Fibroblast of skin of right biceps (primary cell): Measurements from ENCODE around the gene UGT1A7.
"Not testable (repeated sequence)": the region's sequence is repeated elsewhere in the genome, so short reads cannot be mapped to it uniquely, and the experiment has no call there.

Experiments
- DNase-seq: peaks from one replicate; pipeline ENCODE4 v3.0.0-alpha.2; 2013

UGT1A7 gene

DNA sequence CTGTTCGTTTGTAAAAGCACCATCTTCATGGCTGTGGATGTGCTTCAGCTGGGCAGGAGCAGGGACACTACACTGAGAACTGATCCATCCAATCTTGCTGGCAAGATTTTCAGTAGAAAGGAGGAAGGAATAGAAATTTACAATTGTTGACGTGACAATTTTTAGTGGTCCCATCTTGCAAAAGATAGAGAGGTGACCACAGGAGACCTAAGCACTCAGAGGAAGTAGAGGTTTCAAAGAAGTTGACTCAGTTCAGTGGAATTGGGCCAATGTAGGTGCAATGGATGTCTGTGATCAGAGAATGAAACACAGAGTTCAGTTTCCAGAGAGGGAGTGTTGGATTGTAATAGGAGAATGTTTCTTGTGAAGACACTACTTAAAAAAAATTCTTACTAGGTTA lies 32.4 kb downstream of the UGT1A7 start:
- DNase-seq, result no peak

DNA sequence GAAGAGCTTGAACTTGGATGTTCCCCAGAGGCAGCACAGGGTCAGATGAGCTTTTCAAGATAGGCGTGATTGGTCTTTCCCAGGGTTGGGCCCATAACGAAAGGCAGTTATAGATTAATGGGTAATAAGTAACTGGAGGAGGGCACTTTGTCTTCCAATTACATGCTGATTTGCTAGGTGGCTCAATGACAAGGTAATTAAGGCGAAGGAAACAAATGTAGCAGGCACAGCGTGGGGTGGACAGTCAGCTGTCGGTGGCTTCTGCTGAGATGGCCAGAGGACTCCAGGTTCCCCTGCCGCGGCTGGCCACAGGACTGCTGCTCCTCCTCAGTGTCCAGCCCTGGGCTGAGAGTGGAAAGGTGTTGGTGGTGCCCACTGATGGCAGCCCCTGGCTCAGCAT lies 36.9 kb downstream of the UGT1A7 start, which contains the start of gene UGT1A4:
Gene UGT1A4, plus strand, starts transcription at position 185 of the 400 bp plus-strand sequence. Its CDS starts 85 bp downstream, at position 270.
- no peak for DNase-seq

DNA sequence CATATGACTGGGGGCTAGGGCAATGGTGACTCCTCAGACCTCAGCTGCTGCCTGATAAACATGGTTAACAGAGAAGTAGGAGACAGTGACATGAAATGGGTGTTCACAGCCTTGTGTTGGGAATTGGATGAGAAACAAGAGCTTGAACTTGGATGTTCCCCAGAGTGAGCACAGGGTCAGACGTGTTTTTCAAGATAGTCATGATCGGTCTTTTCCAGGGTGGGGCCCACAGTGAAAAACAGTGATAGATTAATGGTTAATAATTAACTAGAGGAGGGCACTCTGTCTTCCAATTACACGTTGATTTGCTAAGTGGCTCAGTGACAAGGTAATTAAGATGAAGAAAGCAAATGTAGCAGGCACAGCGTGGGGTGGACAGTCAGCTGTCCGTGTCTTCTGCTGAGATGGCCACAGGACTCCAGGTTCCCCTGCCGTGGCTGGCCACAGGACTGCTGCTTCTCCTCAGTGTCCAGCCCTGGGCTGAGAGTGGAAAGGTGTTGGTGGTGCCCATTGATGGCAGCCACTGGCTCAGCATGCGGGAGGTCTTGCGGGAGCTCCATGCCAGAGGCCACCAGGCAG lies 47.1 kb downstream of the UGT1A7 start, which contains the start of gene UGT1A3:
Gene UGT1A3, plus strand, starts transcription at position 320 of the 579 bp plus-strand sequence. Its CDS starts 85 bp downstream, at position 405.
- DNase-seq, result no peak

DNA sequence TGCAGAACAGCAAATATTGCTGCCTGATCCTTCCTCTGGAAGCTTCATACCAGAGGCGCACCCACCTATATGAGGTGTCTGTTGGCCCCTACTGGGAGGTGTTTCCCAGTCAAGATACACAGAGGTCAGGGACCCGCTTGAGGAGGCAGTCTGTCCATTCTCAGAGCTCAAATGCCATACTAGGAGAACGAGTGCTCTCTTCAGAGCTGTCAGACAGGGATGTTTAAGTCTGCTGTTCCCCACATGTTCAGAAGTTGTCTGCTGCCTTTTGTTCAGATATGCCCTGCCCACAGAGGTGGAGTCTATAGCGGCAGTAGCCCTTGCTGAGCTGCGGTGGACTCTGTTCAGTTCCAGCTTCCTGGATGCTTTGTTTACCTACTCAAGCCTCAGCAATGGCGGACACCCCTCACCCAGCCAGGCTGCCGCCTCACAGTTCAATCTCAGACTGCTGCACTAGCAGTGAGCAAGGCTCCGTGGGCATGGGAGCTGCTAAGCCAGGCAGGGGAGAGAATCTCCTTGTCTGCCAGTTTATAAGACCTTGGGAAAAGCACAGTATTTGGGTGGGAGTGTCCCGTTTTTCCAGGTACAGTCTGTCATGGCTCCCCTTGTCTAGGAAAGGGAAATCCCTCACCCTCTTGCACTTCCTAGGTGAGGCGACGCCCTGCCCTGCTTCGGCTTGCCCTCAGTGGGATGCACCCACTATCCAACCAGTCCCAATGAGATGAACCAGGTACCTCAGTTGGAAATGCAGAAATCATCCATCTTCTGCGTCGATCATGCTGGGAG lies 55.4 kb downstream of the UGT1A7 start:
- not testable (repeated sequence) for DNase-seq

DNA sequence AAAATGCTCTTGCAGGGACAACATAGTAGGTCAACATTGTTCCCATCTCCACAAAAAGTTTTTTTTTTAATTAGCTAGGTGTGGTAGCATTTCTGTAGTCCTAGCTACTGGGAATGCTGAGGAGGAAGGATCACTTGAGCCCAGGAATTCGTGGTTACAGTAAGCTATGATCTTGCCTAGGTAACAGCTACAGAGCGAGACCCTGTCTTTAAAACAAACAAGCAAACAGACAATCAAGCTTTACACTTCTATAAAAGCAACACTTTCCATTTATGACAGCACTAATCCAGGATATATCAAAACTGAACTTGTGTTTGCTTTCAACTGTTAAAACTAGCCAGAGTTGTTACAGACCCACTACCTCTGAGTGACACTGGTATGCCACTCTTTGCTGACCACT lies 59.2 kb downstream of the UGT1A7 start:
- DNase-seq, result no peak

DNA sequence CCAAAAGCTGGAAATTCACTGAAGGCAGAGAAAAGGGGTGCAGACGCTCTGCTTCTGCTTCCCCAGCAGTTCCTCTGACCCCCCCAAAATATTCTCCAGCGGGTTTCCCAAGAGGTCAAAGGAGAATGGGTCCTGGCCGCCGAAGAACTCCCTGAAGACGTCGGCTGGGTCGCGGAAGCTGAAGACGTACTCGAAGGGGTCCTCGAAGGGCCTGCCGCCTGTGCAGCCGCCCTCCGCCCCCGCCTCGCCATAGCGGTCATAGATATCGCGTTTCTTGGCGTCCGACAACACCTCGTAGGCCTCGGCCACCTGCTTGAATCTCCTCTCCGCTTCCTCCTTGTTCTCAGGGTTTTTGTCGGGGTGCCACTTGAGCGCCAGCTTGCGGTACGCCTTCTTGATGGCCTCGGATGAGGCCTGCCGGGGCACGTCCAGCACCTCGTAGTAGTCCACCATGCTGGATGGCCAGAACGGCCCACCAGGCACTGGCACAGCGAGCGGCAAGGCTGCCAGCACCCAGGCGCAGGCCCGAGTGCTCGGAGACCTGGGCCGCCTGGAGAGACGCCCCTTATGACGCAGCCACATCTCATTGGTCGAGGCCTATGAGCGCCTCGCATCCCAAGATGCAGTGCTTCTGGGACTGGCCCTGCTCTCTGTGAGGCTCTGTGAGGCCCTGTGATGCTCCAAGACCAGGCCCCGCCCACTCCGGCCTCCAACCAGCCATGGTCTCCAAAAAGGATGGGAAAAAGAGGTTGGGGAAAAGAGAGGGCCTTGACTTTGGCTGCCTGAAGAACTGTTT lies 62.0 kb downstream of the UGT1A7 start:
- no peak for DNase-seq

DNA sequence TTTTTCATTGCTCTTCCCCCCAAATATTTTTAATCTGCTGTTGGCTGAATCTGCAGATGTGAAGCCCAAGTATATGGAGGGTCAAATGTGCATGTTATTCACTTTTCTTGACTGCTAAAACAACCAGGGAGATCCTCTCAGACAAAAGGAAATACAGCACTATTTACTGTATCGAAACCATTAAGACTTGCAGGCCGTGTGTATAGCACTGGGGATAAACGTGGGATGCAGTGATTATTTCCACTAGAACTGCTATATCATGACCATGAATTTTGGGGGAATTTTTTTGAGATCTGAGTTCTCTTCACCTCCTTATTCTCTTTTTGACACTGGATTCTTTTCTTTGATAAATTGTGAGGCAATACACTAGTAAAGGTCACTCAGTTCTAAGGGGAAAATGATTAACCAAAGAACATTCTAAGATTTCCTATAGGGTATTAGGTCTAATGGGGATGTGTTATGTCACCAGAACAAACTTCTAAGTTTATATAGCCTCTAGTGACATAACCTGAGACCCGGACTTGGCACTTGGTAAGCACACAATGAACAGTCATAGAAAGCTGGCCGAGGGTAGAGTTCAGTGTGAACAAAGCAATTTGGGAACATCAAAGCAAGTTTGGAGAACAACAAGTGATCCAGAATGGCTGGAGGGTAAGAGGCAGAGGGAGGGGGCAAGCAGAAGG lies 63.5 kb downstream of the UGT1A7 start:
- DNase-seq, result no peak

DNA sequence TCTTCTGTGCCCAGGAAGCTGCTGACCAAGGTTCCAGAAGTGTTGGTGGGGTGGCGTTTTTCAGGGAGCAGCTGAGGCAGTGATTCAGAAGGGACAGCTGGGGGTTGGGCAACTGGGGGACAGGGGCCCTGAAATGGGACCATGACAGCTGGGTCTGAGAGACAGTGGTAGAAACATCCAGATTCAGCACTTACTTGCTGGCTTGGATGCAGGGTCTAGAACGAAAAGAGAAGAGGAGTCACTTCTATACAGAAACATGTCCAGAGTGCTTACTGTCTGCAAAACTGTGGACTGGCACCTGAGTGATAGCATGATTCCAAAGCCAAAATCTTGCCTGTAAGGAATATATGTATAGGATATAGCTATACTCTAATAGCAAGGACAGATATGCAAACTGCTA lies 64.1 kb downstream of the UGT1A7 start:
- DNase-seq, result not testable (repeated sequence)

DNA sequence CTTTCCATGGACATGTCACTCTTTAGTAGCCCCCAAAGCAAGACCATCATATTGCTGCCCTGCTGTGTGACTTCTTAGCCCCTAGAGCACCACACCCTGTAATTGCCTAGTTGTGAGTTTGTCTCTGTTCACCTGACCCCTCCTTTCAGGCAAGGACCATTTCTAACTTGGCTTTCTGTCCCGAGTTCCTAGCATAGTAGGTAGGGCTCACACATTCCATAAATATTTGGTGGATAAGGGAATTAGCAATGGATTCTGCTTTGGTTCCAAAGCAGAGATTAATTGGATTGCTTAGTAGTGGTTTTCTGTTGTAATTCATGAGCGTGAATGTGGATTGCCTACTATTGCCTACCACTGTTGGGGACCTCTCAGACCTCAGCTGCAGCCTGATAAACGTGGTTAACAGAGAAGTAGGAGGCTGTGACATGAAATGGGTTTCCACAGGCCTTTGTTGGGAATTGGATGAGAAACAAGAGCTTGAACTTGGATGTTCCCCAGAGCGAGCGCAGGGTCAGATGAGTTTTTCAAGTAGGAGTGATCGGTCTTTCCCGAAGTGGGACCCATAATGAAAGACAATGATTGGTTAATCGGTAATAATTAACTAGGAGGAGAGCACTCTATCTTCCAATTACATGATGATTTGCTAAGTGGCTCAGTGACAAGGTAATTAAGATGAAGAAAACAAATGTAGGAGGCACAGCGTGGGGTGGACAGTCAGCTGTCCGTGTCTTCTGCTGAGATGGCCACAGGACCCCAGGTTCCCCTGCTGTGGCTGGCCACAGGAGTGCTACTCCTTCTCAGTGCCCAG lies 65.0 kb downstream of the UGT1A7 start:
- no peak for DNase-seq

DNA sequence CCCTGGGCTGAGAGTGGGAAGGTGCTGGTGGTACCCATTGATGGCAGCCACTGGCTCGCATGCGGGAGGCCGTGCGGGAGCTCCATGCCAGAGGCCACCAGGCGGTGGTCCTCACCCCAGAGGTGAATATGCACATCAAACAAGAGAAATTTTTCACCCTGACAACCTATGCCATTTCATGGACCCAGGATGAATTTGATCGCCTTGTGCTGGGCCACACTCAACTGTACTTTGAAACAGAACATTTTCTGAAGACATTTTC lies 65.5 kb downstream of the UGT1A7 start:
- no peak for DNase-seq

DNA sequence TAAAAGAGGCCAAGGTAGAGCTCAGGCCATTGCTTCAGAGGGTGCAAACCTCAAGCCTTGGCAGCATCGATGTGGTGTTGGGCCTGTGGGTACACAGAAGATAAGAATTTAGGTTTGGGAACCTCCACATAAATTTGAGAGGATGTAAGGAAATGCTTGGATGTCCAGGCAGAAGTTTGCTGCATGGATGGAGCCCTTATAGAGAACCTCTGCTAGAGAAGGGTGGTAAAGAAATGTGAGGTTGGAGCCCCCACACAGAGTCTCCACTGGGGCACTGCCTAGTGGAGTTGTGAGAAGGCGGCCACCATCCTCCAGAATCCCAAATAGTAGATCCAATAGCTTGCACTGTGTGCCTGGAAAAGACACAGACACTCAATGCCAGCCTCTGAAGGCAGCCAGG lies 69.0 kb downstream of the UGT1A7 start:
- DNase-seq, result not testable (repeated sequence)

DNA sequence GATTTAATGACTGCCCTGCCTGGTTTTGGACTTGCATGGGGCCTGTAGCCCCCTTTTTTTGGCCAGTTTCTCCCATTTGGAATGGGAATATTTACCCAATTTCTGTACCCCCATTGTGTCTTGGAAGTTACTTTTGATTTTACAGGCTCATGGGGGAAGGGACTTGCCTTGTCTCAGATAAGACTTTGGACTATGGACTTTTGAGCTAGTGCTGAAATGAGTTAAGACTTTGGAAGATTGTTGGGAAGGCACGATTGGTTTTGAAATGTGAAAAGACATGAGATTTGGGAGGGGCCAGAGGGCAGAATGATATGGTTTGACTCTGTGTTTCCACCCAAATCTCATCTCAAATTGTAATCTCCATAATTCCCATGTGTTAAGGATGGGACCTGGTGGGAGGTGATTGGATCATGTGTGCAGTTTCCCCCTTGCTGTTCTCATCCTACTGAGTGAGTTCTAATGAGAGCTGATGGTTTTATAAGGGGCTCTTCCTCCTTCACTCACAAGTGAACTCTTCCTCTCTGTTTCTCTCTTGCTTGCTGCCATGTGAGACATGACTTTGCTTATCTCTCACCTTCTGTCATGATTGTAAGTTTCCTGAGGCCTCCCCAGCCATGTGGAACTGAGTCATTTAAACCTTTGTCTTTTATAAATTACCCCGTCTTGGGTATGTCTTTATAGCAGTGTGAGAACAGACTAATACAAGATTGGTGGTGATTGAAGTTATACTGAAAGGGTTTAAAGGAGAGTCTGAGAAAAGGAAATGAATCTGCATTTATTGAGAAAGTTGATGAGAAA lies 69.7 kb downstream of the UGT1A7 start:
- DNase-seq, result not testable (repeated sequence)

DNA sequence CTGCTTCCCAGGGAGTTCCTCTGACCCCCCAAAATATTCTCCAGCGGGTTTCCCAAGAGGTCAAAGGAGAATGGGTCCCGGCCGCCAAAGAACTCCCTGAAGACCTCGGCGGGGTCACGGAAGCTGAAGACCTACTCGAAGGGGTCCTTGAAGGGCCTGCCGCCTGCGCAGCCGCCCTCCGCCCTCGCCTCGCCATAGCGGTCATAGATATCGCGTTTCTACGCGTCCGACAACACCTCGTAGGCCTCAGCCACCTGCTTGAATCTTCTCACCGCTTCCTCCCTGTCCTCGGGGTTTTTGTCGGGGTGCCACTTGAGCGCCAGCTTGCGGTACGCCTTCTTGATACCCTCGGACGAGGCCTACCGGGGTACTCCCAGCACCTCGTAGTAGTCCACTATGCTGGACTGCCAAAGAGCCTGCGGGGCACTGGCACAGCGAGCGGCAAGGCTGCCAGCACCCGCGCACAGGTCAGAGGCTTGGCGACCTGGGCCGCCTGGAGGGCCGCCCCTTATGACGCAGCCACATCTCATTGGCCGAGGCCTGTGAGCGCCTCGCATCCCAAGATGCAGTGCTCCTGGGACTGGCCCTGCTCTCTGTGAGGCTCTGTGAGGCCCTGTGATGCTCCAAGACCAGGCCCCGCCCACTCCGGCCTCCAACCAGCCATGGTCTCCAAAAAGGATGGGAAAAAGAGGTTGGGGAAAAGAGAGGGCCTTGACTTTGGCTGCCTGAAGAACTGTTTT lies 73.3 kb downstream of the UGT1A7 start:
- DNase-seq, result no peak

DNA sequence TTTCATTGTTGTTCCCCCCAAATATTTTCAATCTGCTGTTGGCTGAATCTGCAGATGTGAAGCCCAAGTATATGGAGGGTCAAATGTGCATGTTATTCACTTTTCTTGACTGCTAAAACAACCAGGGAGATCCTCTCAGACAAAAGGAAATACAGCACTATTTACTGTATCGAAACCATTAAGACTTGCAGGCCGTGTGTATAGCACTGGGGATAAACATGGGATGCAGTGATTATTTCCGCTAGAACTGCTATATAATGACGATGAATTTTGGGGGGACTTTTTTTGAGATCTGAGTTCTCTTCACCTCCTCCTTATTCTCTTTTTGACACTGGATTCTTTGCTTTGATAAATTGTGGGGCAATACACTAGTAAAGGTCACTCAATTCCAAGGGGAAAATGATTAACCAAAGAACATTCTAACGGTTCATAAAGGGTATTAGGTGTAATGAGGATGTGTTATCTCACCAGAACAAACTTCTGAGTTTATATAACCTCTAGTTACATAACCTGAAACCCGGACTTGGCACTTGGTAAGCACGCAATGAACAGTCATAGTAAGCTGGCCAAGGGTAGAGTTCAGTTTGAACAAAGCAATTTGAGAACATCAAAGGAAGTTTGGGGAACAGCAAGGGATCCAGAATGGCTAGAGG lies 74.9 kb downstream of the UGT1A7 start:
- no peak for DNase-seq

DNA sequence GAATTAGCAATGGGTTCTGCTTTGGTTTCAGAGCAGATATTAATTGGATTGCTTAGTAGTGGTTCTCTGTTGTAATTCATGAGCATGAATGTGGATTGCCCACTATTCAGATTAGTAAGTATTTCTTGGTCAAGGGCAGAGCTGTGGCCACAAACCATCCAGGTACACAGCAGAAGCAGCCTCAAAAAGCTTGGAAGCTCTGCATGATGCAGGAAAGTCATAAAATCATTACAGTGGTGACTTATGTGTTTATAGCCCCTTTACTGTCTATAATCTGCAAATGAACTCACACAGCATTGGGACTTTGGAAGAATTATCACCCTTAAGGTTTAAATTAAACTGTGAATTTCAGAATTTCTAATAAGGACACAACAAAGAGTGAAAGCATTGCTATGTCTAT lies 76.4 kb downstream of the UGT1A7 start:
- DNase-seq, result no peak

DNA sequence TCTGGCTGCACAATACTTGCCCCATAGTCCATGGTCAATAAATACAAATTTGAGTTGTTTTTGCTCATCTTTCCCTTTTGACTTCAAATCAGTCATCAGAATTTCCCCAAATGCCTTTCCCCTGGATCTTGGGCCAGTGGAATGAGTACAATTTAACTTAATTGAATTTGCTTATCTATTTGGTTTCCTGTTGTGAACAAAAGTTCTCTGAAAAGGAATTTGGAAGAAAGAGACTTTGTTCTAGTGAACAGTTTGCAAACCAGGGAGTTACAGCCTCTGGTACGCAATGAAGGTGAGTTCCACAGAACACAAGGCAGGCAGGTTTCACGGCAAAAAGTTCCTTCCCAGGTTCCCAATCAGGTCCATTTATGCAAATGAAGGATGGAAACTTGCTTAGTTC lies 77.1 kb downstream of the UGT1A7 start:
- no peak for DNase-seq

DNA sequence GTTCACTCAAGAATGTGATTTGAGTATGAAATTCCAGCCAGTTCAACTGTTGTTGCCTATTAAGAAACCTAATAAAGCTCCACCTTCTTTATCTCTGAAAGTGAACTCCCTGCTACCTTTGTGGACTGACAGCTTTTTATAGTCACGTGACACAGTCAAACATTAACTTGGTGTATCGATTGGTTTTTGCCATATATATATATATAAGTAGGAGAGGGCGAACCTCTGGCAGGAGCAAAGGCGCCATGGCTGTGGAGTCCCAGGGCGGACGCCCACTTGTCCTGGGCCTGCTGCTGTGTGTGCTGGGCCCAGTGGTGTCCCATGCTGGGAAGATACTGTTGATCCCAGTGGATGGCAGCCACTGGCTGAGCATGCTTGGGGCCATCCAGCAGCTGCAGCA lies 78.3 kb downstream of the UGT1A7 start, which contains the start of gene UGT1A1:
Gene UGT1A1, plus strand, starts transcription at position 228 of the 400 bp plus-strand sequence. Its CDS starts 18 bp downstream, at position 246.
- no peak for DNase-seq

DNA sequence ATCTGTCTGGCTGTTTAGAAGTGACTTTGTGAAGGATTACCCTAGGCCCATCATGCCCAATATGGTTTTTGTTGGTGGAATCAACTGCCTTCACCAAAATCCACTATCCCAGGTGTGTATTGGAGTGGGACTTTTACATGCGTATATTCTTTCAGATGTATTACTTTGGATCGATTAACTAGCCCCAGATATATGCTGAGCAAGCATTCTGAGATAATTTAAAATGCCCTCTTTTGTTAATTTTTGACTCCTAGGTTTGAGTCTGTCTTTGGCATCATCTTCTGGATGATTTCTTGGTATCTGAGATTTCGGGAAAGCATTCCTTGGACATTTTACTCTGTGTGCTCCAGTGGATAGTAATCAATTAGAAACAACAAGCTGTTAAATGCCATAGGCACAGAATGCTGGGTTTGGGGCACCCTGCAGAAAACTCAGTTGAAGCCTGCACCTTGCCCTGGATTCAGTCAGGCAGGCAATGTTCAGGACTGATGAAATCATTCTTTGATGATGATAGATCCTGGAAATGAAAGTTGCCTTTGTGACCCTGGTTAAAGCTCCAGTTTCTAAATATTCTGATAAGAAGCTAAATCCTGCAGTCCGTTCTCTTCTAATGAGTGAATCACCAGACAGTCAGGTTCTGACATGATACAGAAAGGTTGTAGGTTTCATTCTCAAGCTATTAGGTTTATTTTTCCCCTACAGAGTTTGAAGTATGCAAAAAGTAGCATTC lies 79.5 kb downstream of the UGT1A7 start:
- DNase-seq, result no peak

DNA sequence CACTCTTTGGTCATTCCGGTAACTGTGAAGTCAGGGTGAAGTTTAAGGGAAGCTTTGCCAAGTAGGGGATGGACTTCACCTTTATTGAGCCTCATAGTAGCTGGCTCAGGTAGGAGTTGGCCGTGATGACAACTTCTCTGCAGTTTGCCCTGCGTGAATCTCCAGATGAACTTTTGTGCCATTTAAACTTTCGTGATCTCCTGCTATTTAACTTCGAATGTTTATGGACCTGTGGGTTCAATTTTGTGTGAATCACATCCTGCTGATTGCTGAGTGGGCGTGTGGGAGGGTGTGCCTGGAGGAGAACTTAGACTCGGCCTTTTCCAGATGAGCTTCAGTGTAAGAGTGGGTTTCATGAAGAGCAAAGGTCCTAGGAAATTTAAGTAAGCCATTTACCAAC lies 82.6 kb downstream of the UGT1A7 start:
- DNase-seq, result peak; percentile 11
